CD8-positive, alpha-beta memory T cell (primary cell): ENCODE measurements around the gene SRP19. TPM values are rescaled to one million over a fixed set of nuclear protein-coding genes. Genes with fewer than 3 reads are reported as not detected.

Source experiments
- CTCF ChIA-PET: fragments of 350-600 bp; sonication (Branson Sonifier 250); formaldehyde crosslinking; loops from one replicate; lab custom pipeline; 2021; ENCODE audit warnings: antibody characterized with exemption; lab: Charles Lee
- POLR2A ChIA-PET: fragments of 350-600 bp; sonication (Branson Sonifier 250); formaldehyde crosslinking; loops from one replicate; lab custom pipeline; 2021; ENCODE audit warnings: antibody characterized with exemption; lab: Charles Lee
- DNase-seq, 5 donors: peaks; one replicate each; pipeline versions ENCODE4 v3.0.0 to v3.0.0-alpha.2; 2020 to 2022; ENCODE audit warnings: mixed read lengths in 1 of 5
- H3K27ac ChIP-seq: one replicate; pipeline ENCODE4 v1.7.0; 2013; ENCODE audit warnings: low read depth, mild to moderate bottlenecking, low read length, moderate library complexity
- H3K27me3 ChIP-seq: 2 replicates; pipeline ENCODE4 v1.7.0; 2013; ENCODE audit warnings: low read length, mild to moderate bottlenecking; ENCODE audit not compliant: insufficient read depth, poor library complexity, severe bottlenecking
- H3K36me3 ChIP-seq: 2 replicates; pipeline ENCODE4 v1.7.0; 2013; ENCODE audit warnings: mild to moderate bottlenecking, low read length, moderate library complexity; ENCODE audit not compliant: insufficient read depth
- H3K4me1 ChIP-seq: 2 replicates; pipeline ENCODE4 v1.7.0; 2013; ENCODE audit warnings: mild to moderate bottlenecking, low read length, moderate library complexity; ENCODE audit not compliant: insufficient read depth
- H3K4me3 ChIP-seq: 2 replicates; pipeline ENCODE4 v1.7.0; 2013; ENCODE audit warnings: mild to moderate bottlenecking, low read length
- H3K9me3 ChIP-seq: 2 replicates; pipeline ENCODE4 v1.7.0; 2013; ENCODE audit warnings: mild to moderate bottlenecking, low read length
- H3K27ac Mint-ChIP-seq, 8 donors: one replicate each; pipeline ENCODE4 v1.8.0; 2020 to 2021; ENCODE audit warnings: mixed read lengths in 8 of 8, mild to moderate bottlenecking in 6 of 8, inconsistent platforms in 3 of 8, moderate library complexity in 3 of 8
- H3K27me3 Mint-ChIP-seq, 2 donors: one replicate each; pipeline ENCODE4 v1.8.0; 2020 to 2021; ENCODE audit warnings: mixed read lengths in 2 of 2, mild to moderate bottlenecking in 1 of 2, moderate library complexity in 1 of 2
- H3K36me3 Mint-ChIP-seq, 3 donors: one replicate each; pipeline ENCODE4 v1.8.0; 2020 to 2021; ENCODE audit warnings: mixed read lengths in 3 of 3, inconsistent platforms in 1 of 3, mild to moderate bottlenecking in 1 of 3
- H3K4me1 Mint-ChIP-seq, 3 donors: one replicate each; pipeline ENCODE4 v1.8.0; 2020 to 2021; ENCODE audit warnings: mixed read lengths in 3 of 3, inconsistent platforms in 1 of 3, mild to moderate bottlenecking in 1 of 3
- H3K4me3 Mint-ChIP-seq, 7 donors: one replicate each; pipeline ENCODE4 v1.8.0; 2020 to 2021; ENCODE audit warnings: mixed read lengths in 7 of 7, mild to moderate bottlenecking in 6 of 7, moderate library complexity in 4 of 7, inconsistent platforms in 2 of 7
- H3K9me3 Mint-ChIP-seq, 5 donors: one replicate each; pipeline ENCODE4 v1.8.0; 2020 to 2022; ENCODE audit warnings: mixed read lengths in 5 of 5, mild to moderate bottlenecking in 3 of 5, moderate library complexity in 2 of 5, inconsistent platforms in 1 of 5
- polyA plus RNA-seq: library from polyadenylated mRNA; unstranded; fragments of 300-500 nt; fragmentation: Illumina TruSeq; gene quantifications from one replicate; pipeline ENCODE4 v1.2.3, GENCODE V29; 2021
- total RNA-seq, 2 experiments: library from RNA; stranded (reverse); gene quantifications; one replicate each; pipeline ENCODE4 v1.2.3, GENCODE V29; 2021

SRP19 gene
- total and polyA plus RNA-seq, 3 experiments from 2014 or later = 68.0 to 143 (median 68.3) TPM

DNA sequence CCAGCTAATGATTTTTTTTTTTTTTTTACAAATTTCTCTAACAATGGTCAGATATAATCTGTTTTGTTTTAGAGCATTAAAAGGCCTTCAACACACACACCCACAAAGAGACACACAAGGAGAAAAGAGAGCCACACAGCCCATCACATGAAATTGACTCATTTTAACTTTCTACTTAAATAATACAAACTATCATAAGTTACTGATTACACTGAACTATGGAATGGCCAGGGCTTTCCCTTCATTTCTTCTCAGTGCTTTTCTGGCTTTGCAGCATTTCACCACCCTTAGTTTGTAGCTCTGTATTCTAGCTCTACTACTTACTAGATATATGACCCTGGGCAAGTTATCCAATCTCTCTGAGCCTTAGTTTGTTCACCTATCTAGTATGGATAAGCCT is 47.8 kb downstream of the SRP19 start:
- Histone ChIP-seq H3K9me3 (no peaks in the 10 kb centered on the region), H3K36me3 (peaks cover 5% of the 10 kb centered on the region), H3K27ac (no peak overlapping the region), H3K4me3 (no peak overlapping the region), H3K27me3 (no peaks in the 10 kb centered on the region), H3K4me1 (no peaks in the 10 kb centered on the region)
- Mint-ChIP-seq H3K27me3 (no peaks in the 10 kb centered on the region), H3K4me3 (no peak overlapping the region), H3K36me3 (peaks cover 0 to 56% (median 4%) of the 10 kb centered on the region in 3 donors), H3K9me3 (no peaks in the 10 kb centered on the region), H3K27ac (peak overlapping the region in 3 of 8 donors; percentile 29 to 57 (median 42)), H3K4me1 (peaks cover 43 to 78% (median 74%) of the 10 kb centered on the region in 3 donors)
- ChIA-PET CTCF (interaction anchor here (1.4 kb wide), 1 partner anchor 12 kb away, joined by 4 read pairs; no protein-coding TSS in a partner anchor), POLR2A (interaction anchor here (0.6 to 0.7 kb wide), 2 partner anchors 10 to 14 kb away, joined by 3 to 4 read pairs; no protein-coding TSS in a partner anchor)
- no peak for DNase-seq

DNA sequence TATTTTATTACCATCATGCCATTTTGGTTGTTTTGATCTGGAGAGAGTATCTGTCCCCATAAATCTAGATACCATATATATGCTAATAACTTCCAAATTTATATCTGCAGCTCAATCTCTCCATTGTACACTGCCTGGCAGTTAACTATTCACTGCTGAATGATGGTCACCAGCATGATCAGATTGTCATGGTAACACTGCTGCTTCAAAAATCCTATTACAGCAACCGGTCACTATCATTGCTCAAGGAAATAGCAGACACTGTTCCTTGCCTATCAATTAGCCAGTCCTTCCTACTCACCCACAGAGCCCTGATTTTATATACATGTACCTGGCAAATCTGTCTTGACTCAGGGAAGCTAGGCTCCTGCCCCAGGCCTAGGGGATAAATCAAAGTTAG is 49.4 kb downstream of the SRP19 start:
- no peak overlapping the region for H3K4me3 Mint-ChIP-seq
- H3K9me3 Mint-ChIP-seq = no peaks in the 10 kb centered on the region
- peaks cover 0 to 64% (median 7%) of the 10 kb centered on the region in 3 donors for H3K36me3 Mint-ChIP-seq
- ChIA-PET CTCF (no interaction called here), POLR2A (no interaction called here)
- no peak for DNase-seq
- peaks cover 50 to 82% (median 76%) of the 10 kb centered on the region in 3 donors for H3K4me1 Mint-ChIP-seq
- H3K27ac Mint-ChIP-seq = peak overlapping the region in 1 of 8 donors; percentile 42
- Histone ChIP-seq H3K36me3 (peaks cover 5% of the 10 kb centered on the region), H3K27me3 (no peaks in the 10 kb centered on the region), H3K4me3 (no peak overlapping the region), H3K9me3 (no peaks in the 10 kb centered on the region), H3K4me1 (peaks cover 1% of the 10 kb centered on the region), H3K27ac (no peak overlapping the region)
- no peaks in the 10 kb centered on the region for H3K27me3 Mint-ChIP-seq

DNA sequence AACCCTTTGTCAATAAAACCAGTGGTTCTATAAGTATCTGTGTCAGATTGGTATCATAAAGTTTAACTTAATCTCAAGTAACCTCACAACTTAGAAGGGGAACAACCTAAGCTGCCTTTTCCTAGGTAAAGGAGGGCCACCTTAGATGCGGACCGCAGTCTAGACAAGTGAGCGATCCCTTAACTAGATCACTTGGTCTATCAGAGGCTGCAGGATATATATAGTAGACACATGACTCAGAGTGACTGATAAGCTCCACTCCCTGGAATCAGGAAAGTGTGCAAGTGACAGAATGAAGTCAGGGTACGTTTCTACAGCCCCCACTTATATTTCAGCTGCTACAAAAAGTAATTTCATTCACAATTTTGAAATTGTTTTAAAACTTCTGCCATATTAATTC is 53.5 kb downstream of the SRP19 start:
- Mint-ChIP-seq H3K4me3 (peak overlapping the region in 2 of 7 donors; percentile 35 to 54), H3K36me3 (peaks cover 0 to 70% (median 22%) of the 10 kb centered on the region in 3 donors), H3K4me1 (peaks cover 75 to 92% (median 88%) of the 10 kb centered on the region in 3 donors), H3K9me3 (no peaks in the 10 kb centered on the region), H3K27me3 (no peaks in the 10 kb centered on the region), H3K27ac (peak overlapping the region in 2 of 8 donors; percentile 26 to 36)
- Histone ChIP-seq H3K36me3 (peaks cover 12% of the 10 kb centered on the region), H3K27me3 (no peaks in the 10 kb centered on the region), H3K27ac (no peak overlapping the region), H3K4me1 (peaks cover 41% of the 10 kb centered on the region), H3K9me3 (no peaks in the 10 kb centered on the region), H3K4me3 (no peak overlapping the region)
- CTCF ChIA-PET = interaction anchor here (1.3 to 1.4 kb wide), 2 partner anchors 11 to 51 kb away, joined by 3 read pairs; no protein-coding TSS in a partner anchor
- DNase-seq = no peak
- POLR2A ChIA-PET = no interaction called here

DNA sequence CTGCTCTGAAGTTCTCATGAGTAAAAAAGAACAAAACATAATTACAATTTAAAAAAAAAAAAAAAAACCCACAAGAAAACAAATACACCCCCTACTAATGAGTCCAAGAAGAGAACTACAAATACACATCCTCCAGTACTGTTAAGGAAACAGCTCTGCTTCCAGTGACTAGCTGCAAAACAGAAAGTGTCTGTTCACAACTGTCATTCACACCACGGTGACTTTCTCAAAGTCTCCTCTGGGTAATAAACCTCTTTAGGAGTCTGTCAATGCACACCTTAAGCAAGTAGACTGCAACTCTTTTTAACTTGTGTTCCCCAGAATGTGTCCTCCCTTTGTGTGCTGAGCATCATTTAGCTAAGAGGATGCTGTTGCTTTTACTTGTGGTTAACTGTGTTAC is 54.7 kb downstream of the SRP19 start:
- Histone ChIP-seq H3K4me1 (peaks cover 53% of the 10 kb centered on the region), H3K27me3 (no peaks in the 10 kb centered on the region), H3K27ac (no peak overlapping the region), H3K36me3 (peaks cover 10% of the 10 kb centered on the region), H3K9me3 (no peaks in the 10 kb centered on the region), H3K4me3 (no peak overlapping the region)
- ChIA-PET POLR2A (no interaction called here), CTCF (interaction anchor here (1.0 to 1.6 kb wide), 2 partner anchors 45 to 80 kb away, joined by 4 to 5 read pairs; no protein-coding TSS in a partner anchor)
- peaks cover 0 to 68% (median 22%) of the 10 kb centered on the region in 3 donors for H3K36me3 Mint-ChIP-seq
- DNase-seq = peak in 1 of 5 donors; percentile 10
- H3K27ac Mint-ChIP-seq = peak overlapping the region; percentile 0 to 96 (median 74)
- peak overlapping the region in 5 of 7 donors; percentile 24 to 55 (median 49) for H3K4me3 Mint-ChIP-seq
- peaks cover 80 to 93% (median 93%) of the 10 kb centered on the region in 3 donors for H3K4me1 Mint-ChIP-seq
- no peaks in the 10 kb centered on the region for H3K27me3 Mint-ChIP-seq
- H3K9me3 Mint-ChIP-seq = no peaks in the 10 kb centered on the region

- no peaks in the 10 kb centered on the region for H3K27me3 ChIP-seq
- peaks cover 0 to 67% (median 22%) of the 10 kb centered on the region in 3 donors for H3K36me3 Mint-ChIP-seq
- no peak for DNase-seq
- H3K4me3 Mint-ChIP-seq = peak overlapping the region in 6 of 7 donors; percentile 0 to 89 (median 56)
- no peaks in the 10 kb centered on the region for H3K9me3 ChIP-seq
- peaks cover 79 to 85% (median 84%) of the 10 kb centered on the region in 3 donors for H3K4me1 Mint-ChIP-seq
- no peaks in the 10 kb centered on the region for H3K9me3 Mint-ChIP-seq
- ChIA-PET POLR2A (interaction anchor here (0.6 kb wide), 1 partner anchor 108 kb away, joined by 5 read pairs; no protein-coding TSS in a partner anchor), CTCF (no interaction called here)
- H3K36me3 ChIP-seq = peaks cover 10% of the 10 kb centered on the region
- H3K27me3 Mint-ChIP-seq = no peaks in the 10 kb centered on the region
- peaks cover 59% of the 10 kb centered on the region for H3K4me1 ChIP-seq
- no peak overlapping the region for H3K4me3 ChIP-seq
- H3K27ac Mint-ChIP-seq = peak overlapping the region in 6 of 8 donors; percentile 13 to 91 (median 43)
- no peak overlapping the region for H3K27ac ChIP-seq
Measured at GRCh38 chr5:112917453-112917995, 56.4 kb downstream of the SRP19 start.

DNA sequence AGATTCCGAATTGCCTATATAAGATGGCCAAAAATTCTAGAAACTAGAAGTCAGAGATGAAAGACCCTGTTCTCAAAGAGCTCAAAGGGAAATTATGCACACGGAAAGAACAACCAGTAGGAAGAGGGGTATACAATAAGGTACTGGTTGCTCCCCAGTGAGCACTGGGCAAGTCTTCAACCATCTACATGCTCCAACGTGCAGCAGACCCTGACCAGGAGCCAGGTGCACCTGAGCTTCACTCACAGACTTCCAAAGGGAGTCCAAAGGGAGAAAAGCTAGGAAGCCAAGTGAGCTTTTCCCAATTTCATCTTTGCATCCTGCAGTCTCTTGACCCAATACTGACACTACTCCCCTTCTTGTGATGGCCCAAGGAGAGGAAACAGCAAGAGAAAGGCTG is 57.0 kb downstream of the SRP19 start:
- H3K27ac ChIP-seq = no peak overlapping the region
- peaks cover 65% of the 10 kb centered on the region for H3K4me1 ChIP-seq
- H3K27ac Mint-ChIP-seq = peak overlapping the region in 6 of 8 donors; percentile 9 to 75 (median 60)
- H3K9me3 ChIP-seq = no peaks in the 10 kb centered on the region
- no peak overlapping the region for H3K4me3 ChIP-seq
- ChIA-PET POLR2A (interaction anchor here (0.6 kb wide), 1 partner anchor 107 kb away, joined by 5 read pairs; no protein-coding TSS in a partner anchor), CTCF (no interaction called here)
- H3K9me3 Mint-ChIP-seq = no peaks in the 10 kb centered on the region
- H3K36me3 ChIP-seq = peaks cover 10% of the 10 kb centered on the region
- H3K27me3 Mint-ChIP-seq = no peaks in the 10 kb centered on the region
- H3K36me3 Mint-ChIP-seq = peaks cover 0 to 63% (median 21%) of the 10 kb centered on the region in 3 donors
- H3K4me1 Mint-ChIP-seq = peaks cover 79 to 85% (median 84%) of the 10 kb centered on the region in 3 donors
- no peaks in the 10 kb centered on the region for H3K27me3 ChIP-seq
- DNase-seq = no peak
- peak overlapping the region; percentile 17 to 89 (median 69) for H3K4me3 Mint-ChIP-seq

DNA sequence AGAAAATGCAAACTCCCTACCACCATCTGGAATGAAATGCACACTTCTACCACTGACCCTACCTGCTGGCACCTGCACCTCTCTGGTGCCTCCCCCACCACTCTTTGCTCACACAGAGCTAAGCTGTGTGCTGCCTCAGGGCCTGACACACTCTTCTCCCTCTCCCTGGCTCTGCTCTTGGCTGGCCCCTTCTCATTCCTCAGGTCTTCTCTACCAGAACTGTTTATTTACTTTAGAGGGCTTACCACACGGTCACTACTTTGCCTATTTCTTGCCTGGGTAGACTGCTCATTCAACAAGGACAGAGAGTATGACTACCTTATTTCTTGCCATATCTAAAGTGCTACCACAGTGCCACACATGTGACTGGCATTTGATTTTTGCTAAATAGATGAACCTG is 57.6 kb downstream of the SRP19 start:
- H3K27ac Mint-ChIP-seq = peak overlapping the region; percentile 9 to 87 (median 68)
- Histone ChIP-seq H3K9me3 (no peaks in the 10 kb centered on the region), H3K27ac (no peak overlapping the region), H3K4me3 (no peak overlapping the region), H3K27me3 (no peaks in the 10 kb centered on the region), H3K36me3 (peaks cover 10% of the 10 kb centered on the region), H3K4me1 (peaks cover 70% of the 10 kb centered on the region)
- peaks cover 0 to 1% of the 10 kb centered on the region in 2 donors for H3K27me3 Mint-ChIP-seq
- H3K36me3 Mint-ChIP-seq = peaks cover 0 to 59% (median 20%) of the 10 kb centered on the region in 3 donors
- no peaks in the 10 kb centered on the region for H3K9me3 Mint-ChIP-seq
- no peak for DNase-seq
- H3K4me1 Mint-ChIP-seq = peaks cover 82 to 85% (median 85%) of the 10 kb centered on the region in 3 donors
- H3K4me3 Mint-ChIP-seq = peak overlapping the region; percentile 2 to 94 (median 69)
- POLR2A ChIA-PET = interaction anchor here (0.6 to 0.7 kb wide), 2 partner anchors 40 to 57 kb away, joined by 4 to 8 read pairs; partner anchors contain the start of gene SRP19
- CTCF ChIA-PET = no interaction called here
